ENCODE data around the gene ZNF215. TPM values are rescaled to one million over a fixed set of nuclear protein-coding genes. Genes with fewer than 3 reads are reported as not detected.

Gene ZNF215
- polyA plus RNA-seq, 3 donors, result 0.08 TPM; not detected in 2

- Histone ChIP-seq H3K79me2 (ENCODE audit: insufficient read depth, low read length) (no peaks in the 10 kb centered on the region), H3K9ac (ENCODE audit: insufficient read depth, low read length, poor library complexity, severe bottlenecking) (no peak overlapping the region), H3K27ac (ENCODE audit: low read depth in 1 of 2, low read length in 2 of 2) (no peak overlapping the region), H3K4me3 (replicated peaks in 1 of 3; ENCODE audit: low read depth in 2 of 3, low read length in 3 of 3) (no peak overlapping the region), H3K4me1 (ENCODE audit: control insufficient read depth in 1 of 2, insufficient read depth in 2 of 2, low read length in 2 of 2) (no peaks in the 10 kb centered on the region), H3K27me3 (ENCODE audit: control insufficient read depth in 2 of 2, insufficient read depth in 2 of 2, low read length in 2 of 2) (no peaks in the 10 kb centered on the region), H3K4me2 (replicated peaks; ENCODE audit: extremely low read depth, low read length, poor library complexity, severe bottlenecking) (no peak overlapping the region), H2AFZ (ENCODE audit: insufficient read depth, low read depth, low read length, poor library complexity, severe bottlenecking) (no peak overlapping the region), H3K36me3 (replicated peaks in 1 of 2; ENCODE audit: control insufficient read depth in 1 of 2, insufficient read depth in 2 of 2, low read length in 2 of 2) (no peaks in the 10 kb centered on the region), H4K20me1 (ENCODE audit: insufficient read depth, low read length) (no peaks in the 10 kb centered on the region), H3K9me3 (replicated peaks in 1 of 2; ENCODE audit: control insufficient read depth in 1 of 2, insufficient read depth in 1 of 2, low read length in 2 of 2) (no peaks in the 10 kb centered on the region)
- Mint-ChIP-seq H3K4me3 (no peak overlapping the region), H3K4me1 (no peaks in the 10 kb centered on the region), H3K27me3 (ENCODE audit: low read depth in 3 of 3) (no peaks in the 10 kb centered on the region), H3K36me3 (no peaks in the 10 kb centered on the region), H3K9me3 (peaks cover 0 to 2% (median 0%) of the 10 kb centered on the region in 7 donors), H3K27ac (no peak overlapping the region)
- no peak for TF ChIP-seq CTCF (IDR thresholded peaks at IDR 0.05)
- no peak for DNase-seq
- intact Hi-C loops (cut with micrococcal nuclease), result no loop called here
Measured at GRCh38 chr11:6962141-6962540, 35.9 kb downstream of the ZNF215 start.

- Mint-ChIP-seq H3K9me3 (peaks cover 0 to 6% (median under 1%) of the 10 kb centered on the region in 7 donors), H3K27ac (no peak overlapping the region), H3K36me3 (no peaks in the 10 kb centered on the region), H3K4me3 (no peak overlapping the region), H3K27me3 (ENCODE audit: low read depth in 3 of 3) (no peaks in the 10 kb centered on the region), H3K4me1 (no peaks in the 10 kb centered on the region)
- Histone ChIP-seq H3K27me3 (ENCODE audit: control insufficient read depth in 2 of 2, insufficient read depth in 2 of 2, low read length in 2 of 2) (no peaks in the 10 kb centered on the region), H3K9ac (ENCODE audit: insufficient read depth, low read length, poor library complexity, severe bottlenecking) (no peak overlapping the region), H3K27ac (ENCODE audit: low read depth in 1 of 2, low read length in 2 of 2) (no peak overlapping the region), H3K4me2 (replicated peaks; ENCODE audit: extremely low read depth, low read length, poor library complexity, severe bottlenecking) (no peak overlapping the region), H3K36me3 (replicated peaks in 1 of 2; ENCODE audit: control insufficient read depth in 1 of 2, insufficient read depth in 2 of 2, low read length in 2 of 2) (no peaks in the 10 kb centered on the region), H2AFZ (ENCODE audit: insufficient read depth, low read depth, low read length, poor library complexity, severe bottlenecking) (no peak overlapping the region), H3K9me3 (replicated peaks in 1 of 2; ENCODE audit: control insufficient read depth in 1 of 2, insufficient read depth in 1 of 2, low read length in 2 of 2) (no peaks in the 10 kb centered on the region), H4K20me1 (ENCODE audit: insufficient read depth, low read length) (no peaks in the 10 kb centered on the region), H3K4me1 (ENCODE audit: control insufficient read depth in 1 of 2, insufficient read depth in 2 of 2, low read length in 2 of 2) (no peaks in the 10 kb centered on the region), H3K79me2 (ENCODE audit: insufficient read depth, low read length) (no peaks in the 10 kb centered on the region), H3K4me3 (replicated peaks in 1 of 3; ENCODE audit: low read depth in 2 of 3, low read length in 3 of 3) (no peak overlapping the region)
- no CpG with 5 or more reads among the region's 1 CpG for WGBS (ENCODE audit: insufficient coverage)
- no peak for TF ChIP-seq CTCF (IDR thresholded peaks at IDR 0.05)
- DNase-seq, result no peak
- intact Hi-C loops (cut with micrococcal nuclease), result no loop called here
Measured at GRCh38 chr11:6962673-6963072, 36.4 kb downstream of the ZNF215 start.
